ENCODE measurements around the gene SLC24A3.

GRCh38 chr20:19382386-19383340, 170.2 kb downstream of the SLC24A3 start:
- TF ChIP-seq EZH2 (IDR thresholded peaks at IDR 0.05) (no peak), POLR2AphosphoS5 (IDR thresholded peaks at IDR 0.05; ENCODE audit: borderline replicate concordance, low read depth, low read length) (no peak), FOXP2 (optimal IDR thresholded peaks at IDR 0.05; ENCODE audit: control extremely low read depth, extremely low read length, insufficient read depth) (no peak)
